ENCODE measurements around the gene MPO.

The MPO gene

DNA sequence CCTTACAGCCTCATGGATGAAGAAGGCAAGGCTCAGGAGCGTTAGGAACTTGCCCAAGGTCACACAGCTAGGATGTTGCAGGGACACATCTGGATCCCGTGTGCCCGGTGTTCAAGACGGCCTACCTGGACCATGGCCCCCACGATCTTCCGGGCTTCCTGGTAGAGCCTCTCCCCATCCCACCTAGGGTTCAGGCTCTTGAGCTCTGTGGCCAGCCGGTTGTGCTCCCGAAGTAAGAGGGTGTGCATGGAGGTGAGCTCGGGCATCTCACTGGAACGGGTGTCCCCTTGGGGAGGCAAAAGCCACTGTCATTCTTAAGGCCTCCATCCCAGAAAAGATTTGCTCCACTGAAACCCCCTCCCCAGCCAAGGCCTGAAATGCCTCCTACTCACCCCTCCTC, 5.3 kb downstream of the MPO start:
- H3K4me2 ChIP-seq (ENCODE audit: low read length) = no peak overlapping the region
- H3K9me3 ChIP-seq (ENCODE audit: control insufficient read depth, insufficient read depth, low read length) = no peaks in the 10 kb centered on the region
- no peaks in the 10 kb centered on the region for H3K79me2 ChIP-seq (ENCODE audit: control insufficient read depth, low read length)
- no peaks in the 10 kb centered on the region for H3K4me1 ChIP-seq (ENCODE audit: control insufficient read depth, low read length)
- peaks cover 26% of the 10 kb centered on the region for H3K27me3 ChIP-seq (ENCODE audit: control insufficient read depth, low read length)
- H3K36me3 ChIP-seq (ENCODE audit: control insufficient read depth, low read length) = no peaks in the 10 kb centered on the region
- no peaks in the 10 kb centered on the region for H3F3A ChIP-seq (ENCODE audit: control insufficient read depth, insufficient read depth)
- H4K20me1 ChIP-seq (ENCODE audit: control insufficient read depth, insufficient read depth, low read depth, low read length) = no peaks in the 10 kb centered on the region
- no peak overlapping the region for H3K4me3 ChIP-seq (ENCODE audit: low read length)
- no peak overlapping the region for H3K27ac ChIP-seq (ENCODE audit: low read depth, low read length)
- TF ChIP-seq EZH2phosphoT487 (IDR thresholded peaks at IDR 0.05; ENCODE audit: borderline replicate concordance, low read length) = no peak
- TF ChIP-seq, protein P1, sequence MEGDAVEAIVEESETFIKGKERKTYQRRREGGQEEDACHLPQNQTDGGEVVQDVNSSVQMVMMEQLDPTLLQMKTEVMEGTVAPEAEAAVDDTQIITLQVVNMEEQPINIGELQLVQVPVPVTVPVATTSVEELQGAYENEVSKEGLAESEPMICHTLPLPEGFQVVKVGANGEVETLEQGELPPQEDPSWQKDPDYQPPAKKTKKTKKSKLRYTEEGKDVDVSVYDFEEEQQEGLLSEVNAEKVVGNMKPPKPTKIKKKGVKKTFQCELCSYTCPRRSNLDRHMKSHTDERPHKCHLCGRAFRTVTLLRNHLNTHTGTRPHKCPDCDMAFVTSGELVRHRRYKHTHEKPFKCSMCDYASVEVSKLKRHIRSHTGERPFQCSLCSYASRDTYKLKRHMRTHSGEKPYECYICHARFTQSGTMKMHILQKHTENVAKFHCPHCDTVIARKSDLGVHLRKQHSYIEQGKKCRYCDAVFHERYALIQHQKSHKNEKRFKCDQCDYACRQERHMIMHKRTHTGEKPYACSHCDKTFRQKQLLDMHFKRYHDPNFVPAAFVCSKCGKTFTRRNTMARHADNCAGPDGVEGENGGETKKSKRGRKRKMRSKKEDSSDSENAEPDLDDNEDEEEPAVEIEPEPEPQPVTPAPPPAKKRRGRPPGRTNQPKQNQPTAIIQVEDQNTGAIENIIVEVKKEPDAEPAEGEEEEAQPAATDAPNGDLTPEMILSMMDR (IDR thresholded peaks at IDR 0.05; ENCODE audit: low read depth, low read length, poor library complexity, severe bottlenecking) = no peak
- H3K9me2 ChIP-seq (replicated peaks; ENCODE audit: control insufficient read depth, low read length) = no peaks in the 10 kb centered on the region

DNA sequence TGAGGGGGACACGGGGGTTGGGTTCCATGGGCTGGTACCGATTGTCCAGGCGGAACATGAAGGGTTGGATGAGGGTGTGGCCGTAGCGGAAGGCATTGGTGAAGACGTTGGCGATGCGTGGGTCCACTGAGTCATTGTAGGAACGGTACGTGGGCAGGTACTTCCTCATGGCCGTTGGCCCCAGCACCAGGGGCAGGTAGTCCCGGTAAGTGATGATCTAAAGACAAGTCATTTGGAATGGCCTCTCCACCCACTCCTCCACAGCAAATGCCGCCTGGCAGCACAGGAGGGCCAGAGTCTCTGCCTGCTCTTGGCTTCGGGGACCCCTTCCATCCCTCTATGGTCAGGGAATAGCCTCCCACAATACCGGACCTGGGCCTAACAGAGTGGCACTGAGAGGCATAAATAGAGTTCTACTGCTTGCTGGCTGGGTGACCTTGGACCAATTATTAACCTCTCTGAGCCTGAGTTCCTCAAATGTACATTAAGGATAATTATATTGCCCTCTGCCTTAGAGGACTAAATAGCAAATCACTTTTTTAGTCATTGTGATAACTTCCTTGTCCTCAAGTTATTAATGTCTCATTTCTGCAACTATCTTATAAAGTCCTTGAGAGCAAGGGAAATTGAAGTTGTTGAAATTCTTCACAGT, 7.2 kb downstream of the MPO start:
- H3K27me3 ChIP-seq (ENCODE audit: control insufficient read depth, low read length) = peaks cover 15% of the 10 kb centered on the region

DNA sequence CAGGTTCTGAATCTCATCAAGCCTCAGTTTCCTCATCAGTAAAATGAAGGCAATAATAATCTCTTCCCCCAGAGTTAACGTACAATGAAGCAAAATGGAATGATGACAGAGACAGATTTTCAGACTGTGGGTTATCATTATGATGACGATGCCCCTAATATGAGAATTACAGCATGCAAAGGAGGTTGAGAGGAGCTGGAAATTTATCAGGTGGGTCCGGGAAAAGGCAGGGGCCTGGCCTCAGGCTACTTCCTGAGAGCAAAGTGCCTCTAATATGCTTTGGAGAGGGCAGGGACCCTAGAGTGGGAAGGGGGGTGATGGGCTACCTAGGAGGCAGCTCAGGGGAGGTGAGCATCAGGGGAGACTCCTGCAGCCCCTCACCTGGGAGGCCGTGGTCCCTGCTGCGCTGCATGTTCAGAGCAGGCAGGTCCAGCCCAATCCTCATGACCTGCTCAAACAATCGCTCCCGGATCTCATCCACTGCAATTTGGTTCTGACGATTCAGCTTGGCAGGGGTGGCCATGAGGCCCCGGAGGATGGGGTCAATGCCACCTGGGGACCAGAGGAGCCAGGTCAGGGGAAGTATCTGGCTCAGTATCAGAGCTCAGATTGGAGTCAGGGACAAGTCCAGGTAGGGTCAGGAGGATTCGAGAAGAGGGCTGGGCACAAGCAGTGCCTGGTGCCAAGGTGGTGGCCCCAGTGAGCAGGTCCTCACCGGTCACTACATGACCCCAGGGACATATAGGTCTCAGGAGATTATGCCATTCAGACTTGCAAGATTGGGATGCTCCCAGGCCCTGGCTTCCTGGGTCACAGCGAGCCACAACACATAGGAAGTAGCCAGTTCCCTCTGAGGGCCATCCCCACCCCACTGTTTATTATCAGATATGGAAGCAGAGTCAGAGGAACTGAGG, 8.1 kb downstream of the MPO start:
- Histone ChIP-seq H3K79me2 (ENCODE audit: control insufficient read depth, low read length) (no peaks in the 10 kb centered on the region), H3K9me2 (replicated peaks; ENCODE audit: control insufficient read depth, low read length) (no peaks in the 10 kb centered on the region), H3K27ac (ENCODE audit: low read depth, low read length) (no peak overlapping the region), H3K9me3 (ENCODE audit: control insufficient read depth, insufficient read depth, low read length) (no peaks in the 10 kb centered on the region), H3K36me3 (ENCODE audit: control insufficient read depth, low read length) (no peaks in the 10 kb centered on the region), H3K4me3 (ENCODE audit: low read length) (no peak overlapping the region), H3K27me3 (ENCODE audit: control insufficient read depth, low read length) (peaks cover 15% of the 10 kb centered on the region), H3K4me1 (ENCODE audit: control insufficient read depth, low read length) (no peaks in the 10 kb centered on the region), H3F3A (ENCODE audit: control insufficient read depth, insufficient read depth) (no peaks in the 10 kb centered on the region), H3K4me2 (ENCODE audit: low read length) (no peak overlapping the region), H4K20me1 (ENCODE audit: control insufficient read depth, insufficient read depth, low read depth, low read length) (no peaks in the 10 kb centered on the region)
- TF ChIP-seq EZH2phosphoT487 (IDR thresholded peaks at IDR 0.05; ENCODE audit: borderline replicate concordance, low read length) = no peak
- TF ChIP-seq, protein P1 (IDR thresholded peaks at IDR 0.05; ENCODE audit: low read depth, low read length, poor library complexity, severe bottlenecking) = no peak

More for the DNA sequence above, 7.2 kb downstream of the MPO start:
- Histone ChIP-seq H3K9me2 (replicated peaks; ENCODE audit: control insufficient read depth, low read length) (no peaks in the 10 kb centered on the region), H3K4me1 (ENCODE audit: control insufficient read depth, low read length) (no peaks in the 10 kb centered on the region), H3K79me2 (ENCODE audit: control insufficient read depth, low read length) (no peaks in the 10 kb centered on the region), H3K36me3 (ENCODE audit: control insufficient read depth, low read length) (no peaks in the 10 kb centered on the region), H3K4me2 (ENCODE audit: low read length) (no peak overlapping the region), H4K20me1 (ENCODE audit: control insufficient read depth, insufficient read depth, low read depth, low read length) (no peaks in the 10 kb centered on the region), H3F3A (ENCODE audit: control insufficient read depth, insufficient read depth) (no peaks in the 10 kb centered on the region), H3K27ac (ENCODE audit: low read depth, low read length) (no peak overlapping the region), H3K4me3 (ENCODE audit: low read length) (no peak overlapping the region), H3K9me3 (ENCODE audit: control insufficient read depth, insufficient read depth, low read length) (no peaks in the 10 kb centered on the region)
- TF ChIP-seq EZH2phosphoT487 (IDR thresholded peaks at IDR 0.05; ENCODE audit: borderline replicate concordance, low read length) = no peak
- TF ChIP-seq, protein P1 (IDR thresholded peaks at IDR 0.05; ENCODE audit: low read depth, low read length, poor library complexity, severe bottlenecking) = no peak
